ENCODE results near the gene CHIT1. TPM values are rescaled to one million over a fixed set of nuclear protein-coding genes. Genes with fewer than 3 reads are reported as not detected.
A peak's percentile ranks its signal among the peaks of the same experiment; 100 is the strongest.

CHIT1 gene
- total RNA-seq, 4 donors from 2014 or later = 0.20 TPM; not detected in 3

- no peaks in the 10 kb centered on the region for H3K36me3 ChIP-seq
- H3K4me1 ChIP-seq = peaks cover 5 to 7% of the 10 kb centered on the region in 2 donors
- TF ChIP-seq CTCF (IDR thresholded peaks at IDR 0.05 in 4 of 5, conservative IDR thresholded peaks at IDR 0.05 in 1 of 5) = no peak
- TF ChIP-seq POLR2A (IDR thresholded peaks at IDR 0.05) = no peak
- H3K4me3 ChIP-seq = no peak overlapping the region
- DNase-seq = no peak
- intact Hi-C loops (cut with DNase I; ENCODE audit: low total_unique reads) (no loop called here), in situ Hi-C loops (cut with MboI; ENCODE audit: low sequenced_read_pairs in 4 of 4) (loop anchor here in 1 of 4 donors (10.0 kb wide), 1 partner anchor 47 kb away; no protein-coding TSS in a partner anchor)
- no peak for ATAC-seq
- no peak overlapping the region for H3K27ac ChIP-seq
- peaks cover 0 to 2% (median 0%) of the 10 kb centered on the region in 3 donors for H3K27me3 ChIP-seq
- H3K9me3 ChIP-seq = no peaks in the 10 kb centered on the region
Observed at GRCh38 chr1:203167913-203168200, 61.6 kb downstream of the CHIT1 start.

- Histone ChIP-seq H3K27ac (no peak overlapping the region), H3K36me3 (no peaks in the 10 kb centered on the region), H3K9me3 (no peaks in the 10 kb centered on the region), H3K27me3 (peaks cover 0 to 4% (median 0%) of the 10 kb centered on the region in 3 donors), H3K4me1 (peaks cover under 1 to 1% of the 10 kb centered on the region in 2 donors), H3K4me3 (no peak overlapping the region)
- intact Hi-C loops (cut with DNase I; ENCODE audit: low total_unique reads) = no loop called here
- no peak for DNase-seq
- no peak for ATAC-seq
- in situ Hi-C loops (cut with MboI; ENCODE audit: low sequenced_read_pairs in 4 of 4) = loop anchor here in 1 of 4 donors (10.0 kb wide), 1 partner anchor 48 kb away; no protein-coding TSS in a partner anchor
- TF ChIP-seq POLR2A (IDR thresholded peaks at IDR 0.05) (no peak), CTCF (IDR thresholded peaks at IDR 0.05 in 4 of 5, conservative IDR thresholded peaks at IDR 0.05 in 1 of 5) (no peak)
Observed at GRCh38 chr1:203167026-203167912, 62.2 kb downstream of the CHIT1 start.

GRCh38 chr1:203166192-203166940 is 63.1 kb downstream of the CHIT1 start:
- TF ChIP-seq POLR2A (IDR thresholded peaks at IDR 0.05) (no peak), CTCF (IDR thresholded peaks at IDR 0.05 in 4 of 5, conservative IDR thresholded peaks at IDR 0.05 in 1 of 5) (peak in 3 of 5 experiments; percentile 13 to 29 (median 21))
- Histone ChIP-seq H3K27ac (no peak overlapping the region), H3K9me3 (no peaks in the 10 kb centered on the region), H3K27me3 (peaks cover 0 to 4% (median 0%) of the 10 kb centered on the region in 3 donors), H3K4me3 (no peak overlapping the region), H3K4me1 (no peaks in the 10 kb centered on the region), H3K36me3 (no peaks in the 10 kb centered on the region)
- peak in 1 of 2 donors; percentile 24 for ATAC-seq
- DNase-seq = no peak
- in situ Hi-C loops (cut with MboI; ENCODE audit: low sequenced_read_pairs in 4 of 4) = loop anchor here in 1 of 4 donors (10.0 kb wide), 1 partner anchor 48 kb away; no protein-coding TSS in a partner anchor
- intact Hi-C loops (cut with DNase I; ENCODE audit: low total_unique reads) = no loop called here

Other genes with a start within 250 kb of the CHIT1 start
- 10 to 100 TPM; 28.7 to 41.4 (median 30.6) TPM for gene TMEM183A, start 222.3 kb downstream of the CHIT1 start, total RNA-seq
- gene PPFIA4, start 203.2 kb downstream of the CHIT1 start, total RNA-seq = 10 to 100 TPM in 3 of 4 donors, 1 to 10 TPM in 1; 8.4 to 45.5 (median 33.1) TPM
- gene MYOG, start 143.7 kb downstream of the CHIT1 start, total RNA-seq = 100 to 1,000 TPM in 1 of 4 donors, 10 to 100 TPM in 3; 21.4 to 146 (median 73.1) TPM
- 1 to 10 TPM in 2 of 4 donors, under 1 TPM in 2; 0.25 to 5.6 (median 1.7) TPM for gene ADORA1, start 101.9 kb downstream of the CHIT1 start, total RNA-seq
- 100 to 1,000 TPM in 1 of 4 donors, 10 to 100 TPM in 2, 1 to 10 TPM in 1; 7.4 to 260 (median 45.5) TPM for gene MYBPH, start 53.8 kb downstream of the CHIT1 start, total RNA-seq
- gene CHI3L1, start 43.0 kb downstream of the CHIT1 start, total RNA-seq = 10 to 100 TPM in 2 of 4 donors, 1 to 10 TPM in 2; 4.0 to 19.7 (median 9.9) TPM
- 100 to 1,000 TPM in 1 of 4 donors, 10 to 100 TPM in 3; 48.0 to 286 (median 74.9) TPM for gene BTG2, start 75.8 kb upstream of the CHIT1 start, total RNA-seq
- 10 to 100 TPM in 1 of 4 donors, 1 to 10 TPM in 3; 6.3 to 15.8 (median 7.8) TPM for gene FMOD, start 121.4 kb upstream of the CHIT1 start, total RNA-seq
- 10 to 100 TPM; 12.2 to 32.6 (median 16.9) TPM for gene PRELP, start 246.1 kb upstream of the CHIT1 start, total RNA-seq